GM18498 (cell line): ENCODE data around the gene SEC24C.
"Not testable (repeated sequence)": the region's sequence is repeated elsewhere in the genome, so short reads cannot be mapped to it uniquely, and the experiment has no call there.

Source experiments
- ATAC-seq: cut with Tn5 transposase; IDR thresholded peaks from one replicate; pipeline ENCODE4 v1.9.1; 2021; ENCODE audit warnings: mild to moderate bottlenecking, moderate library complexity; ENCODE audit not compliant: unreplicated experiment

SEC24C gene

GRCh38 chr10:73743905-73744663 lies at the start of gene SEC24C:
SEC24C (plus strand) TSS chr10:73744372; CDS start chr10:73746833, 2,461 bp downstream.
- ATAC-seq = peak; percentile 89

- ATAC-seq = not testable (repeated sequence)
Observed at GRCh38 chr10:73695302-73695701, 48.9 kb upstream of the SEC24C start.

- not testable (repeated sequence) for ATAC-seq
Observed at GRCh38 chr10:73697675-73698159, 46.5 kb upstream of the SEC24C start, which contains the start of gene AGAP5. AGAP5 (minus strand) TSS chr10:73698109; CDS start chr10:73697755, 354 bp downstream.

GRCh38 chr10:73698819-73699218 lies 45.4 kb upstream of the SEC24C start:
- ATAC-seq = not testable (repeated sequence)

- not testable (repeated sequence) for ATAC-seq
Observed at GRCh38 chr10:73703924-73704323, 40.2 kb upstream of the SEC24C start.

- not testable (repeated sequence) for ATAC-seq
Observed at GRCh38 chr10:73705506-73706072, 38.6 kb upstream of the SEC24C start.

- ATAC-seq = not testable (repeated sequence)
Observed at GRCh38 chr10:73706488-73706887, 37.7 kb upstream of the SEC24C start.

GRCh38 chr10:73707628-73708027 lies 36.5 kb upstream of the SEC24C start:
- ATAC-seq = not testable (repeated sequence)

- ATAC-seq = not testable (repeated sequence)
Observed at GRCh38 chr10:73708122-73708521, 36.0 kb upstream of the SEC24C start.

GRCh38 chr10:73711683-73712082 lies 32.5 kb upstream of the SEC24C start:
- ATAC-seq = not testable (repeated sequence)

GRCh38 chr10:73713912-73714311 lies 30.3 kb upstream of the SEC24C start:
- not testable (repeated sequence) for ATAC-seq

- ATAC-seq = not testable (repeated sequence)
Observed at GRCh38 chr10:73714483-73714882, 29.7 kb upstream of the SEC24C start.

- not testable (repeated sequence) for ATAC-seq
Observed at GRCh38 chr10:73715179-73716156, 28.7 kb upstream of the SEC24C start.

GRCh38 chr10:73716251-73716650 lies 27.9 kb upstream of the SEC24C start:
- ATAC-seq = no peak

GRCh38 chr10:73717556-73717955 lies 26.6 kb upstream of the SEC24C start:
- no peak for ATAC-seq

- not testable (repeated sequence) for ATAC-seq
Observed at GRCh38 chr10:73720561-73720960, 23.6 kb upstream of the SEC24C start.

- no peak for ATAC-seq
Observed at GRCh38 chr10:73723516-73723915, 20.7 kb upstream of the SEC24C start.

- ATAC-seq = not testable (repeated sequence)
Observed at GRCh38 chr10:73729781-73730152, 14.4 kb upstream of the SEC24C start.

- ATAC-seq = peak; percentile 91
Observed at GRCh38 chr10:73730153-73730906, 13.8 kb upstream of the SEC24C start.
